Right lobe of liver (tissue), 4 donors: ENCODE measurements around the gene ENOX1.

ENCODE experiments used
- POLR2A ChIP-seq: fragments of 450-650 bp; IDR thresholded peaks from one replicate; pipeline ENCODE4 v1.6.1; 2017; ENCODE audit warnings: antibody characterized with exemption, mild to moderate bottlenecking
- TF ChIP-seq, protein P1 (sequence below), 4 donors: fragments of 200-600 bp in 3 of 4; fragments of 450-650 bp in 1 of 4; IDR thresholded peaks; one replicate each; pipeline versions ENCODE4 v1.5.1 to v1.8.0; 2016 to 2022; ENCODE audit warnings: antibody characterized with exemption in 4 of 4, mild to moderate bottlenecking in 2 of 4
- donor health status: DM: no; HTN: no; CAD: no.
- donor health status: DM: no; HTN: no; CAD: no.
- donor health status: DM: no; HTN: yes; CAD: no.

DNA sequence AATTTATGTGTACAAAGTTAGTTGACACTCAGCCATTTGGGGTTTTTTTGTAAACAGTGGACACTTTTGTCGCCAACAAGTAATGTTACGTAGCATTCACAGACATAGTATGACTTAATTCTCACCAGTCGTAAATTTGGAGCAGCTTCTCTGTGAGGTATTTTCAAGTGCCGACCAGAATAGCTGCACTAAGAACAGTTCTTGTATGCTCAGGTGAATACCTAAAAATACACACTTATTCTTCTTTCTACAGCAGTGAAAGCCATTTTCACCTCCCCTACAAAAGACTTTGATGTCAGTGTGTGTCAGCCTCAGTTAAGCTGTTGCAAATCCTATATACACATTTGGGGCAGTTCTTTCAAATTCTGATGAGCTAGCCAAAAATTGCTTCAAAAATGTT is 206.5 kb downstream of the ENOX1 start:
- TF ChIP-seq, protein P1, sequence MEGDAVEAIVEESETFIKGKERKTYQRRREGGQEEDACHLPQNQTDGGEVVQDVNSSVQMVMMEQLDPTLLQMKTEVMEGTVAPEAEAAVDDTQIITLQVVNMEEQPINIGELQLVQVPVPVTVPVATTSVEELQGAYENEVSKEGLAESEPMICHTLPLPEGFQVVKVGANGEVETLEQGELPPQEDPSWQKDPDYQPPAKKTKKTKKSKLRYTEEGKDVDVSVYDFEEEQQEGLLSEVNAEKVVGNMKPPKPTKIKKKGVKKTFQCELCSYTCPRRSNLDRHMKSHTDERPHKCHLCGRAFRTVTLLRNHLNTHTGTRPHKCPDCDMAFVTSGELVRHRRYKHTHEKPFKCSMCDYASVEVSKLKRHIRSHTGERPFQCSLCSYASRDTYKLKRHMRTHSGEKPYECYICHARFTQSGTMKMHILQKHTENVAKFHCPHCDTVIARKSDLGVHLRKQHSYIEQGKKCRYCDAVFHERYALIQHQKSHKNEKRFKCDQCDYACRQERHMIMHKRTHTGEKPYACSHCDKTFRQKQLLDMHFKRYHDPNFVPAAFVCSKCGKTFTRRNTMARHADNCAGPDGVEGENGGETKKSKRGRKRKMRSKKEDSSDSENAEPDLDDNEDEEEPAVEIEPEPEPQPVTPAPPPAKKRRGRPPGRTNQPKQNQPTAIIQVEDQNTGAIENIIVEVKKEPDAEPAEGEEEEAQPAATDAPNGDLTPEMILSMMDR (IDR thresholded peaks at IDR 0.05), result no peak
- TF ChIP-seq POLR2A, result no peak
